GM12873 (cell line): Measurements from ENCODE around the gene ARHGAP5.

Experiments used
- TF ChIP-seq, protein P1 (sequence below): IDR thresholded peaks from 2 replicates; pipeline ENCODE4 v1.5.1; 2012; ENCODE audit warnings: low read depth, mild to moderate bottlenecking, moderate library complexity, low read length, control low read depth; ENCODE audit not compliant: insufficient read depth; ENCODE audit errors: missing control alignments

Gene ARHGAP5

DNA sequence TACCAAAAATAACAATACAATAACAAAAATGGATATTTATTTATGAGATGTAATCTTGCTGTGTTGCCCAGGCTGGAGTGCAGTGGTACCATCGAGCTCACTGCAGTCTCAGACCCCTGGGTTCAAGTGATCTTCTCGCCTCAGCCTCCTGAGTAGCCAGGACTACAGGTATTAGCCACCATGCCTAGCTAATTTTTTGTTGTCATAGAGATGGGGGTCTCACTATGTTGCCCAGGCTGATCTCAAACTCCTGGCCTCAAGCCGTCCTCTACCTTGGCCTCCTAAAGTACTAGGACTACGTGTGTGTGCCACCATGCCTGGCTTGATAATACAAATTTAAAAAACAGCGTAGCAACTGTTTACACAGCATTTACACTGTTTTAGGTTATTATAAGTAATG lies 23.1 kb downstream of the ARHGAP5 start:
- TF ChIP-seq, protein P1, sequence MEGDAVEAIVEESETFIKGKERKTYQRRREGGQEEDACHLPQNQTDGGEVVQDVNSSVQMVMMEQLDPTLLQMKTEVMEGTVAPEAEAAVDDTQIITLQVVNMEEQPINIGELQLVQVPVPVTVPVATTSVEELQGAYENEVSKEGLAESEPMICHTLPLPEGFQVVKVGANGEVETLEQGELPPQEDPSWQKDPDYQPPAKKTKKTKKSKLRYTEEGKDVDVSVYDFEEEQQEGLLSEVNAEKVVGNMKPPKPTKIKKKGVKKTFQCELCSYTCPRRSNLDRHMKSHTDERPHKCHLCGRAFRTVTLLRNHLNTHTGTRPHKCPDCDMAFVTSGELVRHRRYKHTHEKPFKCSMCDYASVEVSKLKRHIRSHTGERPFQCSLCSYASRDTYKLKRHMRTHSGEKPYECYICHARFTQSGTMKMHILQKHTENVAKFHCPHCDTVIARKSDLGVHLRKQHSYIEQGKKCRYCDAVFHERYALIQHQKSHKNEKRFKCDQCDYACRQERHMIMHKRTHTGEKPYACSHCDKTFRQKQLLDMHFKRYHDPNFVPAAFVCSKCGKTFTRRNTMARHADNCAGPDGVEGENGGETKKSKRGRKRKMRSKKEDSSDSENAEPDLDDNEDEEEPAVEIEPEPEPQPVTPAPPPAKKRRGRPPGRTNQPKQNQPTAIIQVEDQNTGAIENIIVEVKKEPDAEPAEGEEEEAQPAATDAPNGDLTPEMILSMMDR = no peak

DNA sequence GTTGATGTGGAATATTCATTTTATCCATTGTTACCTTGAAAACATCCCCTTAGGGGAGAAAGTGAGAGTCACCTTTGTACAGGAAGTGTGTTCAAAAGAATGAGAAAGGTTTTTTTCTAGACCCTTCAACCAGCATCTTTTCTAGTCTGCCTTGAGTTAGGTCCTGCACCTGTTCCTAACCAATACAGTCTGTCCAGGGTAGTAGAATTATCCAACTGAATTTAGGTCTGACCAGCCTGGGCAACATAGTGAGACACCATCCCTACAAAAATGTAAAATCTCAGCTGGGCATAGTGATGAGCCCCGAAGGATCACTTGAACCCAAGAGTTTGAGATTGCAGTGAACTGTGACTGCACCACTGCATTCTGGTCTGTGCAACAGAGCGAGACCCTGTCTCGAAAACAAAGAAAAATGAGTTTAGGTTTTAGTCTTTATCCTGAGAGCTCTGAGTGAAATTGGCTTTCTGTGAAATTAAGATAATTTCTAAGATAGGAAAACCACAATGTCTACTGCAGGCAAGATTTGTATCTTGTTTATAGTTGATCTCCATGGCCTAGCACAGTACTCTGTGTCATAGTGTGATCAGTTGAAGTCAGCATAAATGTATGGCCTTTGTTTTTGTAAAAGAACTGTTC lies 25.2 kb downstream of the ARHGAP5 start:
- TF ChIP-seq, protein P1 = no peak

DNA sequence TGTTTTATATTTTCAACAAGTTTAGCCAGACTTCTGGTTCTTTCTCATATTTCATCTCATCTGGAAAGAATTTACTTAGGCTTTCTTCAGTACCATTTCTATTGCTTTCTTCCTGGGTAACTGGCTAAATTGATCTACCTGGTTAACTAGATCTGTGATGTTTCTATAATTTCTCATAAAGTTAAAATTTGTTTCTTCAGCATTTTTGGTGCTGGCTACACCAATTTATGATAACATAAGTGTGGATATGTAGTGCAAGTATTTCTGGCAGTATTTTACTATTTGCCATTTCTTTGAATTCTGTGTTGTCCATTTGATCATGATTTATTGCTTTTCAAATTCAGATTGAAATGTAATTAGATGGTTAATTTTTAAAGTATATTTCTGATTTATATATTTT lies 25.9 kb downstream of the ARHGAP5 start:
- TF ChIP-seq, protein P1 = no peak

DNA sequence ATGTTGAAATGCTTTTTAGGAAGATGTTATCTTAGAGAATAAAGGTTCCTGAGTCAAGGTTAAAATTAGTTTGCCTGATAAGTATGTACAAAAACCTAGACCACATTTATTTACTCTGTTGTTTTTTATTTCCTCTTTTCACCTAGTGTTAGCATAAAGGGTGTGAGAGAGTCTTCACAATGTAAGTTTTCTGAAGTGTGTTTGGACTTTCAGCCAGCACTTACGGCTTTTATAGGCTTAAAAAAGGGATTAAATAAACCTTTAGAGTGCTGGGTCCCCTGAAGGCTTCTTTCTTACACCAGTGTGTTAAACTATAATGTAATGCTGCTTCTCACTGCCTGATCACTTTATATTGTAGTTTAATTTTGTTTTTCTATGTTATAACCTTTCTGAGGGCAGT lies 27.2 kb downstream of the ARHGAP5 start:
- TF ChIP-seq, protein P1 = no peak

DNA sequence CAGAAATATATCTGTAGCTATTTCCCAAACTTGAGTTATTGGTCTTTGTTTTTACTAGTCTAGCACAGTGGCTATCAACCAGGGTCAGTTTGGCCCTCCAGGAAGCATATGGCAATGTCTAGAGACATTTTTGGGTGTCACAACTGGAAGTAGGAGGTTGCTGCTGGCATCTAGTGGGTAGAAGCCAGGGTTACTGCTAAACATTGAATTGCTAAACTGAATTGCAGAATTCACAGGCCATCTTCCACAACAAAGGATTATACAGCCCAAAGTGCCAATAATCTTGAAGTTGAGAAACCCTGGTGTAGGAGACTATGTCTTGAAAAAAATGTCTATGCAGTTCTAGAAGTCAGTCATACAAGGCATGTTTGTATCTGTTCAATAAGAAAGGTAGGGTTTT lies 27.7 kb downstream of the ARHGAP5 start:
- TF ChIP-seq, protein P1 = no peak

DNA sequence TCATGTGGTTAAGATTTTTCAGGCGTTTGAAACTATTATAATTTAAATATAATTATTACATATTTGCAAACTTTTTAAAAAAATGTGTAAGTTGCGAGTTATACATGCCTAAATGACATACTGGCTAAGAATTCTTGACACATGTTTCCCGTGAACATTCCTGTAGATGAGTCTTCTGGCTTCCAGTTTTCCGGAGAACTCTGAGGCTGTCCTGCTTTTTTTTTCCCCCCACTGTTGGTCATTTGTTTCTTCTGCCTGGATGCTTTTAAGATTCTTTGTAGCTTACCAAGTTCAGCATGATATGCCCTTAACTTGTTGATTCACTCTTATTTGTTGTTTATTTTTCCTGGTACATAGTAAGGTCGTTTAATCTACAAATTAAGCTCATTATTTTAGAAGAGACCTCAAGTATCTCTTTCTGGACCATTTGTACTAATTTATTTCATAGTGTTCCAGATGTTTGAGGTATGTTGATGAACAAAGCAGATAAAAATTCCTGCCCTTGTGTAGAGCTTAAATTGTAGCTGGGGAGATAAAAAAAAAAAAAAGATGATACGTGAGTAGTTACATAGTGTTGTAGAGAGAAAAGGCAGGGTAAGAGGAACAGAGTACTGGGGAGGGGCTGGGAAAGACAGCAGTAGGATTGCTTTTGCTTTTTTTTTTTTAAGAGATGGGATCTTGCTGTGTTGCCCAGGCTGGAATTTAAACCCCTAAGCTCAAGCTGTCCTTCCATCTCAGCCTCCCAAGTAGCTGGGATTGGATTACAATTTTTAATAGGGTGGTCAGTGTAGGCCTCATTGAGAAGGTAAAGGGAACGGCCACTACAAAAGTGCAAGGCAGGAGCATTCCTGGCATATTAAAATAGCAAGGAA lies 32.8 kb downstream of the ARHGAP5 start:
- TF ChIP-seq, protein P1 = no peak

DNA sequence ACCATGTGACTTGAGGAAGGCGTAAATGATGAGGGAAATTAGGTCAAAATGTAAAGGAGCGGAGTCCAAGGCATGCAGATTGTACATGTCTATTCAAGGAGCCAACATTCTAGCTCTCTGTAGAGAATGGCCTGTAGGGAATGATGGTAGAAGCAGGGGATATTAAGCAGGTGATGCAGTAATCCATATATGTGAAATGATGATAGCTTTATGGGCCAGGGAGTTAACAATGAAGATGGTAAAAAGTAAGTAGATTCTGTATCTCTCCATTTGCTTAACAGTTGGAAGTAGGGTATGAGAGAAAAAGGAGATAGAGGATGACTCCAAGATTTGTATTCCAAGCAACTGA lies 33.4 kb downstream of the ARHGAP5 start:
- TF ChIP-seq, protein P1 = no peak
